DOHH2 (cell line): ENCODE results near the gene DAO.

Experiments used
- H3F3A ChIP-seq: fragments of 200-600 bp; sonication (generic), shearing (Covaris generic); 2 replicates; pipeline ENCODE4 v1.6.0; 2016; ENCODE audit warnings: antibody characterized with exemption, mild to moderate bottlenecking; ENCODE audit not compliant: control insufficient read depth, insufficient read depth
- H3K27ac ChIP-seq: fragments of 200-600 bp; sonication (generic); 2 replicates; pipeline ENCODE4 v1.5.1; 2014; ENCODE audit warnings: low read depth, mild to moderate bottlenecking, low read length, moderate library complexity
- H3K27me3 ChIP-seq: fragments of 200-600 bp; sonication (generic); 2 replicates; pipeline ENCODE4 v1.6.1; 2014; ENCODE audit warnings: mild to moderate bottlenecking, low read length, mixed read lengths; ENCODE audit not compliant: control insufficient read depth
- H3K36me3 ChIP-seq: fragments of 200-600 bp; sonication (generic); 2 replicates; pipeline ENCODE4 v1.6.1; 2014; ENCODE audit warnings: mild to moderate bottlenecking, low read length, moderate library complexity, mixed read lengths; ENCODE audit not compliant: control insufficient read depth
- H3K4me1 ChIP-seq: fragments of 200-600 bp; sonication (generic); 2 replicates; pipeline ENCODE4 v1.6.1; 2014; ENCODE audit warnings: mild to moderate bottlenecking, low read length, mixed read lengths; ENCODE audit not compliant: control insufficient read depth
- H3K4me2 ChIP-seq: fragments of 200-600 bp; sonication (generic); 2 replicates; pipeline ENCODE4 v1.6.0; 2014; ENCODE audit warnings: mild to moderate bottlenecking, low read length, moderate library complexity
- H3K4me3 ChIP-seq: fragments of 200-600 bp; sonication (generic); 2 replicates; pipeline ENCODE4 v1.5.1; 2014; ENCODE audit warnings: mild to moderate bottlenecking, low read length, mixed read lengths
- H3K79me2 ChIP-seq: fragments of 200-600 bp; sonication (generic); 2 replicates; pipeline ENCODE4 v1.6.1; 2014; ENCODE audit warnings: mild to moderate bottlenecking, low read length, mixed read lengths; ENCODE audit not compliant: control insufficient read depth
- H3K9me2 ChIP-seq: fragments of 200-600 bp; sonication (generic); replicated peaks from 2 replicates; pipeline ENCODE4 v1.6.1; 2014; ENCODE audit warnings: mild to moderate bottlenecking, low read length, mixed read lengths; ENCODE audit not compliant: control insufficient read depth
- H3K9me3 ChIP-seq: fragments of 200-600 bp; sonication (generic); 2 replicates; pipeline ENCODE4 v1.6.1; 2014; ENCODE audit warnings: antibody characterized with exemption, low read length, mixed read lengths; ENCODE audit not compliant: control insufficient read depth, insufficient read depth
- H4K20me1 ChIP-seq: fragments of 200-600 bp; sonication (generic); 2 replicates; pipeline ENCODE4 v1.6.0; 2014; ENCODE audit warnings: low read depth, mild to moderate bottlenecking, antibody characterized with exemption, low read length, moderate library complexity; ENCODE audit not compliant: control insufficient read depth, insufficient read depth
- CTCF ChIP-seq: fragments of 200-600 bp; sonication (generic); IDR thresholded peaks from one replicate; pipeline ENCODE4 v1.5.1; 2014; ENCODE audit warnings: antibody characterized with exemption, mild to moderate bottlenecking, low read depth, low read length; ENCODE audit not compliant: poor library complexity, severe bottlenecking
- EZH2phosphoT487 ChIP-seq: fragments of 200-600 bp; sonication (generic); IDR thresholded peaks from 2 replicates; pipeline ENCODE4 v1.6.1; 2017; ENCODE audit warnings: borderline replicate concordance, mild to moderate bottlenecking, antibody characterized with exemption, low read length, moderate library complexity, mixed read lengths

The DAO gene

GRCh38 chr12:108853981-108854446 is 25.9 kb upstream of the DAO start:
- Histone ChIP-seq H3K9me3 (no peaks in the 10 kb centered on the region), H3K36me3 (peaks cover 6% of the 10 kb centered on the region), H3K4me1 (peaks cover 37% of the 10 kb centered on the region), H3F3A (peaks cover 13% of the 10 kb centered on the region), H3K9me2 (no peaks in the 10 kb centered on the region), H3K4me3 (no peak overlapping the region), H4K20me1 (no peaks in the 10 kb centered on the region), H3K79me2 (peaks cover 34% of the 10 kb centered on the region), H3K4me2 (no peak overlapping the region), H3K27ac (no peak overlapping the region), H3K27me3 (0 out of 2 replicates have a peak, but pooled peaks cover 5% of the 10 kb centered on the region)
- TF ChIP-seq EZH2phosphoT487 (no peak), CTCF (no peak)

GRCh38 chr12:108854451-108855283 is 25.2 kb upstream of the DAO start:
- H3K4me3 ChIP-seq = no peak overlapping the region
- no peaks in the 10 kb centered on the region for H4K20me1 ChIP-seq
- H3K36me3 ChIP-seq = peaks cover 4% of the 10 kb centered on the region; the same call in 1 of the 2 replicates
- TF ChIP-seq CTCF (no peak), EZH2phosphoT487 (no peak)
- H3K4me2 ChIP-seq = no peak overlapping the region
- H3K27me3 ChIP-seq = 0 out of 2 replicates have a peak, but pooled peaks cover 5% of the 10 kb centered on the region
- H3F3A ChIP-seq = peaks cover 13% of the 10 kb centered on the region
- peaks cover 34% of the 10 kb centered on the region for H3K79me2 ChIP-seq
- H3K9me3 ChIP-seq = no peaks in the 10 kb centered on the region
- H3K4me1 ChIP-seq = peaks cover 41% of the 10 kb centered on the region
- no peak overlapping the region for H3K27ac ChIP-seq
- H3K9me2 ChIP-seq = no peaks in the 10 kb centered on the region

GRCh38 chr12:108855284-108856169 is 24.4 kb upstream of the DAO start:
- Histone ChIP-seq H3K4me3 (peak overlapping the region; percentile 94), H3F3A (peaks cover 18% of the 10 kb centered on the region), H3K9me2 (no peaks in the 10 kb centered on the region), H3K9me3 (no peaks in the 10 kb centered on the region), H3K4me2 (peak overlapping the region; percentile 99), H3K79me2 (peaks cover 34% of the 10 kb centered on the region), H3K36me3 (peaks cover 4% of the 10 kb centered on the region; the same call in 1 of the 2 replicates), H3K27me3 (0 out of 2 replicates have a peak, but pooled peaks cover 5% of the 10 kb centered on the region), H3K4me1 (peaks cover 44% of the 10 kb centered on the region), H4K20me1 (no peaks in the 10 kb centered on the region), H3K27ac (no peak overlapping the region)
- no peak for TF ChIP-seq EZH2phosphoT487
- no peak for TF ChIP-seq CTCF
